Measurements from ENCODE around the gene PRDM4. TPM values are rescaled to one million over a fixed set of nuclear protein-coding genes. Genes with fewer than 3 reads are reported as not detected.

The PRDM4 gene
- polyA plus RNA-seq, 3 donors, result 6.5 to 16.4 (median 7.0) TPM

DNA sequence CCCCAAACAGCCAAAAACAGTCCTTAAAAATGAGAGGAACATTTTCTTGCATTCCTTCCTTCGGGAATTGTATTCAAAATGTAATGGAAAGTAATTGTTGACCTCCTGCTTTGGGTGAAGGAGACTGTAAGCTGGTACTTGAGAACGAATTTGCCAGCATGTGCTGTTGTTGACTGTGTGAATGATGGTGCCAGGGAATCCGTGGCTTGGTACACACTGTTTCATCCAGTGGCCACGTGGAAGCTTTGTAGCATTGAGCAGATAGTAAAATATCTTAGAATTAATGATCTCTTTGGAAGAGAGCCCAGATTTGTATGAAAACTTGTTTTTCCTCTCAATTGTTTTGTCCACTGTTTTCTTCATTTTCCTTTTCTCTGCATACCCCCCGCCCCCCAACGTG is 15.2 kb upstream of the PRDM4 start:
- H2AFZ ChIP-seq (ENCODE audit: insufficient read depth, low read depth, low read length, poor library complexity, severe bottlenecking), result no peak overlapping the region
- Mint-ChIP-seq H3K27ac (no peak overlapping the region), H3K36me3 (peaks cover 0 to 5% of the 10 kb centered on the region in 2 donors), H3K27me3 (ENCODE audit: low read depth in 3 of 3) (peaks cover 45 to 52% (median 48%) of the 10 kb centered on the region in 3 donors), H3K4me1 (peaks cover 45% of the 10 kb centered on the region), H3K9me3 (peaks cover 0 to 16% (median 3%) of the 10 kb centered on the region in 7 donors), H3K4me3 (peak overlapping the region in 1 of 2 donors; percentile 47)
- intact Hi-C loops (cut with micrococcal nuclease), result no loop called here
- H3K27ac ChIP-seq (ENCODE audit: low read depth in 1 of 2, low read length in 2 of 2), result no peak overlapping the region
- no peaks in the 10 kb centered on the region for H3K79me2 ChIP-seq (ENCODE audit: insufficient read depth, low read length)
- no peaks in the 10 kb centered on the region for H3K36me3 ChIP-seq (replicated peaks in 1 of 2; ENCODE audit: control insufficient read depth in 1 of 2, insufficient read depth in 2 of 2, low read length in 2 of 2)
- H3K27me3 ChIP-seq (ENCODE audit: control insufficient read depth in 2 of 2, insufficient read depth in 2 of 2, low read length in 2 of 2), result peaks cover 40 to 54% of the 10 kb centered on the region in 2 donors
- 63% methylated on average over 4 of the region's 6 CpGs for WGBS (ENCODE audit: insufficient coverage)
- H3K4me3 ChIP-seq (replicated peaks in 1 of 3; ENCODE audit: low read depth in 2 of 3, low read length in 3 of 3), result no peak overlapping the region
- H3K4me1 ChIP-seq (ENCODE audit: control insufficient read depth in 1 of 2, insufficient read depth in 2 of 2, low read length in 2 of 2), result peaks cover 46 to 49% of the 10 kb centered on the region in 2 donors
- no peak overlapping the region for H3K9ac ChIP-seq (ENCODE audit: insufficient read depth, low read length, poor library complexity, severe bottlenecking)
- H3K9me3 ChIP-seq (replicated peaks in 1 of 2; ENCODE audit: control insufficient read depth in 1 of 2, insufficient read depth in 1 of 2, low read length in 2 of 2), result peaks cover 0 to 6% of the 10 kb centered on the region in 2 donors
- no peak overlapping the region for H3K4me2 ChIP-seq (replicated peaks; ENCODE audit: extremely low read depth, low read length, poor library complexity, severe bottlenecking)
- TF ChIP-seq, protein P1, sequence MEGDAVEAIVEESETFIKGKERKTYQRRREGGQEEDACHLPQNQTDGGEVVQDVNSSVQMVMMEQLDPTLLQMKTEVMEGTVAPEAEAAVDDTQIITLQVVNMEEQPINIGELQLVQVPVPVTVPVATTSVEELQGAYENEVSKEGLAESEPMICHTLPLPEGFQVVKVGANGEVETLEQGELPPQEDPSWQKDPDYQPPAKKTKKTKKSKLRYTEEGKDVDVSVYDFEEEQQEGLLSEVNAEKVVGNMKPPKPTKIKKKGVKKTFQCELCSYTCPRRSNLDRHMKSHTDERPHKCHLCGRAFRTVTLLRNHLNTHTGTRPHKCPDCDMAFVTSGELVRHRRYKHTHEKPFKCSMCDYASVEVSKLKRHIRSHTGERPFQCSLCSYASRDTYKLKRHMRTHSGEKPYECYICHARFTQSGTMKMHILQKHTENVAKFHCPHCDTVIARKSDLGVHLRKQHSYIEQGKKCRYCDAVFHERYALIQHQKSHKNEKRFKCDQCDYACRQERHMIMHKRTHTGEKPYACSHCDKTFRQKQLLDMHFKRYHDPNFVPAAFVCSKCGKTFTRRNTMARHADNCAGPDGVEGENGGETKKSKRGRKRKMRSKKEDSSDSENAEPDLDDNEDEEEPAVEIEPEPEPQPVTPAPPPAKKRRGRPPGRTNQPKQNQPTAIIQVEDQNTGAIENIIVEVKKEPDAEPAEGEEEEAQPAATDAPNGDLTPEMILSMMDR (IDR thresholded peaks at IDR 0.05), result no peak
- no peaks in the 10 kb centered on the region for H4K20me1 ChIP-seq (ENCODE audit: insufficient read depth, low read length)
- DNase-seq, result no peak

DNA sequence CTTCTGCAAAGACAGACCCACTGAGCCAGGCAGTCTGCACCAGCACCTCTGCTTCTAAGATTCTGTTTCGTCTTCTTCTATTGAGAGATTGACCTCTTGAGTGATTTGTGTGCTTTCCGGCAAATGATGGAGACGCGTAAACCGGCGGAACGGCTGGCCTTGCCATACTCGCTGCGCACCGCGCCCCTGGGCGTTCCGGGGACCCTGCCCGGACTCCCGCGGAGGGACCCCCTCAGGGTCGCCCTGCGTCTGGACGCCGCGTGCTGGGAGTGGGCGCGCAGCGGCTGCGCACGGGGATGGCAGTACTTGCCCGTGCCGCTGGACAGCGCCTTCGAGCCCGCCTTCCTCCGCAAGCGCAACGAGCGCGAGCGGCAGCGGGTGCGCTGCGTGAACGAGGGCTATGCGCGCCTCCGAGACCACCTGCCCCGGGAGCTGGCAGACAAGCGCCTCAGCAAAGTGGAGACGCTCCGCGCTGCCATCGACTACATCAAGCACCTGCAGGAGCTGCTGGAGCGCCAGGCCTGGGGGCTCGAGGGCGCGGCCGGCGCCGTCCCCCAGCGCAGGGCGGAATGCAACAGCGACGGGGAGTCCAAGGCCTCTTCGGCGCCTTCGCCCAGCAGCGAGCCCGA is 14.3 kb upstream of the PRDM4 start:
- peaks cover 39 to 40% of the 10 kb centered on the region in 2 donors for H3K4me1 ChIP-seq (ENCODE audit: control insufficient read depth in 1 of 2, insufficient read depth in 2 of 2, low read length in 2 of 2)
- peak in 2 of 3 donors; percentile 5 to 14 for DNase-seq

More for the DNA sequence above, 14.3 kb upstream of the PRDM4 start:
- intact Hi-C loops (cut with micrococcal nuclease), result no loop called here
- 3% methylated on average over 66 of the region's 66 CpGs for WGBS (ENCODE audit: insufficient coverage)
- H3K9ac ChIP-seq (ENCODE audit: insufficient read depth, low read length, poor library complexity, severe bottlenecking), result no peak overlapping the region
- peaks cover 38% of the 10 kb centered on the region for H3K4me1 Mint-ChIP-seq
- H3K27me3 Mint-ChIP-seq (ENCODE audit: low read depth in 3 of 3), result peaks cover 48 to 53% (median 49%) of the 10 kb centered on the region in 3 donors
- H3K9me3 Mint-ChIP-seq, result peaks cover 0 to 16% (median 3%) of the 10 kb centered on the region in 7 donors
- no peak overlapping the region for H3K27ac ChIP-seq (ENCODE audit: low read depth in 1 of 2, low read length in 2 of 2)
- peaks cover 0 to 6% of the 10 kb centered on the region in 2 donors for H3K9me3 ChIP-seq (replicated peaks in 1 of 2; ENCODE audit: control insufficient read depth in 1 of 2, insufficient read depth in 1 of 2, low read length in 2 of 2)
- peak overlapping the region; percentile 76 for H2AFZ ChIP-seq (ENCODE audit: insufficient read depth, low read depth, low read length, poor library complexity, severe bottlenecking)
- no peaks in the 10 kb centered on the region for H4K20me1 ChIP-seq (ENCODE audit: insufficient read depth, low read length)
- peaks cover 0 to 5% of the 10 kb centered on the region in 2 donors for H3K36me3 Mint-ChIP-seq
- H3K27ac Mint-ChIP-seq, result peak overlapping the region in 1 of 7 donors; percentile 16
- H3K4me3 Mint-ChIP-seq, result peak overlapping the region; percentile 63 to 84
- TF ChIP-seq, protein P1 (IDR thresholded peaks at IDR 0.05), result peak; percentile 42
- no peaks in the 10 kb centered on the region for H3K79me2 ChIP-seq (ENCODE audit: insufficient read depth, low read length)
- H3K4me3 ChIP-seq (replicated peaks in 1 of 3; ENCODE audit: low read depth in 2 of 3, low read length in 3 of 3), result peak overlapping the region; percentile 3 to 72 (median 5)
- peaks cover 40 to 54% of the 10 kb centered on the region in 2 donors for H3K27me3 ChIP-seq (ENCODE audit: control insufficient read depth in 2 of 2, insufficient read depth in 2 of 2, low read length in 2 of 2)
- no peaks in the 10 kb centered on the region for H3K36me3 ChIP-seq (replicated peaks in 1 of 2; ENCODE audit: control insufficient read depth in 1 of 2, insufficient read depth in 2 of 2, low read length in 2 of 2)
- H3K4me2 ChIP-seq (replicated peaks; ENCODE audit: extremely low read depth, low read length, poor library complexity, severe bottlenecking), result peak overlapping the region; percentile 83

Data from CD14-positive monocyte (primary cell).